NCI-H2029 treated with DMSO at 0.1 percent for 48 hours (cell line): ENCODE measurements around the gene RIMS3.
A peak's percentile ranks its signal among the peaks of the same experiment; 100 is the strongest.

ENCODE experiments used
- DNase-seq: peaks from one replicate; lab custom pipeline; 2025; lab: John Stamatoyannopoulos, UW

Gene RIMS3

GRCh38 chr1:40691538-40692428, 26.3 kb upstream of the RIMS3 start, which contains the start of gene NFYC:
TSS of gene NFYC (plus strand) at chr1:40691704. CDS start at chr1:40738844, 47,140 bp downstream.
- peak; percentile 100 for DNase-seq

GRCh38 chr1:40690771-40691537, 25.5 kb upstream of the RIMS3 start:
- no peak for DNase-seq

- DNase-seq = no peak
Observed at GRCh38 chr1:40689737-40690136, 24.3 kb upstream of the RIMS3 start.

- no peak for DNase-seq
Observed at GRCh38 chr1:40687661-40688060, 22.2 kb upstream of the RIMS3 start.

GRCh38 chr1:40687059-40687458, 21.6 kb upstream of the RIMS3 start:
- no peak for DNase-seq

- DNase-seq = no peak
Observed at GRCh38 chr1:40684669-40685068, 19.2 kb upstream of the RIMS3 start.

- peak; percentile 96 for DNase-seq
Observed at GRCh38 chr1:40679165-40679953, 13.9 kb upstream of the RIMS3 start.

- DNase-seq = no peak
Observed at GRCh38 chr1:40676501-40676900, 11.0 kb upstream of the RIMS3 start.

GRCh38 chr1:40673452-40673851, 8.0 kb upstream of the RIMS3 start:
- DNase-seq = peak; percentile 88

- peak; percentile 100 for DNase-seq
Observed at GRCh38 chr1:40668769-40669525, 3.5 kb upstream of the RIMS3 start.

GRCh38 chr1:40664791-40665190, 691 bp downstream of the RIMS3 start:
- no peak for DNase-seq

GRCh38 chr1:40664167-40664537, 1.3 kb downstream of the RIMS3 start:
- DNase-seq = no peak

- no peak for DNase-seq
Observed at GRCh38 chr1:40663324-40664166, 1.9 kb downstream of the RIMS3 start.

- DNase-seq = no peak
Observed at GRCh38 chr1:40662864-40663263, 2.6 kb downstream of the RIMS3 start.

GRCh38 chr1:40662151-40662550, 3.3 kb downstream of the RIMS3 start:
- no peak for DNase-seq

GRCh38 chr1:40661678-40662077, 3.8 kb downstream of the RIMS3 start:
- no peak for DNase-seq

- DNase-seq = no peak
Observed at GRCh38 chr1:40659649-40659947, 5.9 kb downstream of the RIMS3 start.

- DNase-seq = no peak
Observed at GRCh38 chr1:40658751-40659648, 6.5 kb downstream of the RIMS3 start.

- DNase-seq = no peak
Observed at GRCh38 chr1:40657046-40657445, 8.4 kb downstream of the RIMS3 start.
